Measurements from ENCODE around the gene ZNF664.

GRCh38 chr12:123961585-123962345 lies 11.2 kb upstream of the ZNF664 start:
- TF ChIP-seq POLR2A (IDR thresholded peaks at IDR 0.05; ENCODE audit: low read length) (no peak), GATA1 (IDR thresholded peaks at IDR 0.05; ENCODE audit: low read depth, low read length) (no peak)

Measured in erythroblast (primary cell).